ENCODE measurements around the gene ZMAT5.

DNA sequence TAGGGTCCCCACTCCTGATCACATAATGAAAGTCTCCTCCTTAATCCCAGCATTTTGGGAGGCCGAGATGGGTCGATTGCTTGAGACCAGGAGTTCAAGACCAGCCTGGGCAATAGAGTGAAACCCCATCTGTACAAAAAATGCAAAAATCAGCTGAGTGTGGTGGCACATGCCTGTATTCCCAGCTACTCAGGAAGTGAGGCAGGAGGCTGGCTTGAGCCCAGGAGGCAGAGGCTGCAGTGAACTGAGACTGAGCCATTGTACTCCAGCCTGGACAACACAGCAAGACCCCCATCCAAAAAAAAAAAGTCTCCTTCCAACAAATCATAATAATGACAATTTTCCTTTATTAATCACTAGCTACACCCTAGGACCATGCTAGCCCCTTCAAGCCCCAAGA is 15.1 kb downstream of the ZMAT5 start:
- TF ChIP-seq, protein P1, sequence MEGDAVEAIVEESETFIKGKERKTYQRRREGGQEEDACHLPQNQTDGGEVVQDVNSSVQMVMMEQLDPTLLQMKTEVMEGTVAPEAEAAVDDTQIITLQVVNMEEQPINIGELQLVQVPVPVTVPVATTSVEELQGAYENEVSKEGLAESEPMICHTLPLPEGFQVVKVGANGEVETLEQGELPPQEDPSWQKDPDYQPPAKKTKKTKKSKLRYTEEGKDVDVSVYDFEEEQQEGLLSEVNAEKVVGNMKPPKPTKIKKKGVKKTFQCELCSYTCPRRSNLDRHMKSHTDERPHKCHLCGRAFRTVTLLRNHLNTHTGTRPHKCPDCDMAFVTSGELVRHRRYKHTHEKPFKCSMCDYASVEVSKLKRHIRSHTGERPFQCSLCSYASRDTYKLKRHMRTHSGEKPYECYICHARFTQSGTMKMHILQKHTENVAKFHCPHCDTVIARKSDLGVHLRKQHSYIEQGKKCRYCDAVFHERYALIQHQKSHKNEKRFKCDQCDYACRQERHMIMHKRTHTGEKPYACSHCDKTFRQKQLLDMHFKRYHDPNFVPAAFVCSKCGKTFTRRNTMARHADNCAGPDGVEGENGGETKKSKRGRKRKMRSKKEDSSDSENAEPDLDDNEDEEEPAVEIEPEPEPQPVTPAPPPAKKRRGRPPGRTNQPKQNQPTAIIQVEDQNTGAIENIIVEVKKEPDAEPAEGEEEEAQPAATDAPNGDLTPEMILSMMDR (IDR thresholded peaks at IDR 0.05), result no peak
- TF ChIP-seq POLR2A (IDR thresholded peaks at IDR 0.05), result no peak
